ENCODE data around the gene ACOX1. TPM values are rescaled to one million over a fixed set of nuclear protein-coding genes. Genes with fewer than 3 reads are reported as not detected.

The ACOX1 gene
- total and polyA plus RNA-seq, 5 donors from 2014 or later = 15.0 to 25.6 (median 22.1) TPM

GRCh38 chr17:75914643-75915267, 64.2 kb downstream of the ACOX1 start:
- Mint-ChIP-seq H3K4me1 (peaks cover 0 to 6% (median 3%) of the 10 kb centered on the region in 4 donors), H3K27ac (no peak overlapping the region)
- H3K4me3 ChIP-seq (ENCODE audit: low read depth, low read length) = no peak overlapping the region

GRCh38 chr17:75913537-75914210, 65.3 kb downstream of the ACOX1 start:
- peaks cover 12% of the 10 kb centered on the region for H3K36me3 Mint-ChIP-seq
- Histone ChIP-seq H3K4me3 (ENCODE audit: low read depth, low read length) (no peak overlapping the region), H3K4me1 (ENCODE audit: control insufficient read depth, insufficient read depth, low read length, poor library complexity, severe bottlenecking) (no peaks in the 10 kb centered on the region), H3K9me3 (ENCODE audit: control insufficient read depth in 2 of 2, low read length in 2 of 2) (no peaks in the 10 kb centered on the region), H3K27me3 (ENCODE audit: control insufficient read depth, insufficient read depth, low read length) (no peaks in the 10 kb centered on the region), H3K36me3 (ENCODE audit: control insufficient read depth, insufficient read depth, low read length) (no peaks in the 10 kb centered on the region), H3K27ac (ENCODE audit: insufficient read depth, low read length, poor library complexity, severe bottlenecking) (no peak overlapping the region)
- H3K9me3 Mint-ChIP-seq = no peaks in the 10 kb centered on the region
- no peaks in the 10 kb centered on the region for H3K27me3 Mint-ChIP-seq
- ATAC-seq (ENCODE audit: low read depth in 2 of 2) (no peak), DNase-seq (no peak)
- no peak overlapping the region for H3K4me3 Mint-ChIP-seq
- H3K27ac Mint-ChIP-seq = no peak overlapping the region
- H3K4me1 Mint-ChIP-seq = peaks cover 0 to 6% (median 3%) of the 10 kb centered on the region in 4 donors

More at GRCh38 chr17:75914643-75915267, 64.2 kb downstream of the ACOX1 start:
- H3K36me3 Mint-ChIP-seq = peaks cover 12% of the 10 kb centered on the region
- H3K27ac ChIP-seq (ENCODE audit: insufficient read depth, low read length, poor library complexity, severe bottlenecking) = no peak overlapping the region
- no peaks in the 10 kb centered on the region for H3K9me3 ChIP-seq (ENCODE audit: control insufficient read depth in 2 of 2, low read length in 2 of 2)
- no peaks in the 10 kb centered on the region for H3K27me3 Mint-ChIP-seq
- H3K4me1 ChIP-seq (ENCODE audit: control insufficient read depth, insufficient read depth, low read length, poor library complexity, severe bottlenecking) = no peaks in the 10 kb centered on the region
- no peaks in the 10 kb centered on the region for H3K27me3 ChIP-seq (ENCODE audit: control insufficient read depth, insufficient read depth, low read length)
- no peaks in the 10 kb centered on the region for H3K36me3 ChIP-seq (ENCODE audit: control insufficient read depth, insufficient read depth, low read length)
- H3K4me3 Mint-ChIP-seq = no peak overlapping the region
- H3K9me3 Mint-ChIP-seq = no peaks in the 10 kb centered on the region
- ATAC-seq (ENCODE audit: low read depth in 2 of 2) = no peak
- DNase-seq = no peak

- Mint-ChIP-seq H3K27ac (no peak overlapping the region), H3K36me3 (peaks cover 12% of the 10 kb centered on the region), H3K9me3 (no peaks in the 10 kb centered on the region), H3K27me3 (no peaks in the 10 kb centered on the region), H3K4me3 (no peak overlapping the region), H3K4me1 (peaks cover 0 to 9% (median 0%) of the 10 kb centered on the region in 4 donors)
- no peak overlapping the region for H3K27ac ChIP-seq (ENCODE audit: insufficient read depth, low read length, poor library complexity, severe bottlenecking)
- H3K9me3 ChIP-seq (ENCODE audit: control insufficient read depth in 2 of 2, low read length in 2 of 2) = no peaks in the 10 kb centered on the region
- no peaks in the 10 kb centered on the region for H3K27me3 ChIP-seq (ENCODE audit: control insufficient read depth, insufficient read depth, low read length)
- no peak for ATAC-seq (ENCODE audit: low read depth in 2 of 2)
- peaks cover 4% of the 10 kb centered on the region for H3K4me1 ChIP-seq (ENCODE audit: control insufficient read depth, insufficient read depth, low read length, poor library complexity, severe bottlenecking)
- H3K36me3 ChIP-seq (ENCODE audit: control insufficient read depth, insufficient read depth, low read length) = no peaks in the 10 kb centered on the region
- no peak for DNase-seq
- no peak overlapping the region for H3K4me3 ChIP-seq (ENCODE audit: low read depth, low read length)
Observed at GRCh38 chr17:75910699-75911098, 68.3 kb downstream of the ACOX1 start.

GRCh38 chr17:75909812-75910274, 69.1 kb downstream of the ACOX1 start:
- H3K4me1 Mint-ChIP-seq = peaks cover 0 to 12% (median 0%) of the 10 kb centered on the region in 4 donors
- Histone ChIP-seq H3K4me3 (ENCODE audit: low read depth, low read length) (no peak overlapping the region), H3K4me1 (ENCODE audit: control insufficient read depth, insufficient read depth, low read length, poor library complexity, severe bottlenecking) (peaks cover 10% of the 10 kb centered on the region), H3K27me3 (ENCODE audit: control insufficient read depth, insufficient read depth, low read length) (no peaks in the 10 kb centered on the region), H3K9me3 (ENCODE audit: control insufficient read depth in 2 of 2, low read length in 2 of 2) (no peaks in the 10 kb centered on the region), H3K27ac (ENCODE audit: insufficient read depth, low read length, poor library complexity, severe bottlenecking) (no peak overlapping the region), H3K36me3 (ENCODE audit: control insufficient read depth, insufficient read depth, low read length) (no peaks in the 10 kb centered on the region)
- peaks cover 6% of the 10 kb centered on the region for H3K36me3 Mint-ChIP-seq
- H3K4me3 Mint-ChIP-seq = peak overlapping the region in 1 of 4 donors; percentile 43
- H3K9me3 Mint-ChIP-seq = no peaks in the 10 kb centered on the region
- H3K27ac Mint-ChIP-seq = peak overlapping the region in 1 of 3 donors; percentile 43
- ATAC-seq (ENCODE audit: low read depth in 2 of 2) = no peak
- no peaks in the 10 kb centered on the region for H3K27me3 Mint-ChIP-seq
- no peak for DNase-seq

- DNase-seq (no peak), ATAC-seq (ENCODE audit: low read depth in 2 of 2) (no peak)
- Mint-ChIP-seq H3K36me3 (peaks cover 5% of the 10 kb centered on the region), H3K9me3 (no peaks in the 10 kb centered on the region), H3K4me1 (peaks cover 0 to 14% (median 0%) of the 10 kb centered on the region in 4 donors), H3K4me3 (peak overlapping the region in 1 of 4 donors; percentile 43), H3K27me3 (no peaks in the 10 kb centered on the region), H3K27ac (no peak overlapping the region)
- H3K9me3 ChIP-seq (ENCODE audit: control insufficient read depth in 2 of 2, low read length in 2 of 2) = no peaks in the 10 kb centered on the region
- no peak overlapping the region for H3K27ac ChIP-seq (ENCODE audit: insufficient read depth, low read length, poor library complexity, severe bottlenecking)
- no peaks in the 10 kb centered on the region for H3K36me3 ChIP-seq (ENCODE audit: control insufficient read depth, insufficient read depth, low read length)
- peaks cover 13% of the 10 kb centered on the region for H3K4me1 ChIP-seq (ENCODE audit: control insufficient read depth, insufficient read depth, low read length, poor library complexity, severe bottlenecking)
- no peaks in the 10 kb centered on the region for H3K27me3 ChIP-seq (ENCODE audit: control insufficient read depth, insufficient read depth, low read length)
- H3K4me3 ChIP-seq (ENCODE audit: low read depth, low read length) = no peak overlapping the region
Observed at GRCh38 chr17:75909051-75909811, 69.7 kb downstream of the ACOX1 start.

GRCh38 chr17:75908201-75908600, 70.8 kb downstream of the ACOX1 start:
- Mint-ChIP-seq H3K4me3 (peak overlapping the region in 1 of 4 donors; percentile 64), H3K4me1 (peaks cover 0 to 23% (median 5%) of the 10 kb centered on the region in 4 donors), H3K9me3 (no peaks in the 10 kb centered on the region), H3K27me3 (no peaks in the 10 kb centered on the region), H3K36me3 (peaks cover 4% of the 10 kb centered on the region), H3K27ac (peak overlapping the region in 2 of 3 donors; percentile 43 to 71)
- DNase-seq (no peak), ATAC-seq (ENCODE audit: low read depth in 2 of 2) (no peak)
- H3K4me3 ChIP-seq (ENCODE audit: low read depth, low read length) = no peak overlapping the region
- peaks cover 18% of the 10 kb centered on the region for H3K4me1 ChIP-seq (ENCODE audit: control insufficient read depth, insufficient read depth, low read length, poor library complexity, severe bottlenecking)
- no peaks in the 10 kb centered on the region for H3K36me3 ChIP-seq (ENCODE audit: control insufficient read depth, insufficient read depth, low read length)
- H3K27me3 ChIP-seq (ENCODE audit: control insufficient read depth, insufficient read depth, low read length) = no peaks in the 10 kb centered on the region
- no peak overlapping the region for H3K27ac ChIP-seq (ENCODE audit: insufficient read depth, low read length, poor library complexity, severe bottlenecking)
- H3K9me3 ChIP-seq (ENCODE audit: control insufficient read depth in 2 of 2, low read length in 2 of 2) = no peaks in the 10 kb centered on the region

- no peak overlapping the region for H3K27ac ChIP-seq (ENCODE audit: insufficient read depth, low read length, poor library complexity, severe bottlenecking)
- no peaks in the 10 kb centered on the region for H3K36me3 Mint-ChIP-seq
- no peaks in the 10 kb centered on the region for H3K27me3 ChIP-seq (ENCODE audit: control insufficient read depth, insufficient read depth, low read length)
- peaks cover 0 to 25% (median 5%) of the 10 kb centered on the region in 4 donors for H3K4me1 Mint-ChIP-seq
- peaks cover 10% of the 10 kb centered on the region for H3K36me3 ChIP-seq (ENCODE audit: control insufficient read depth, insufficient read depth, low read length)
- no peaks in the 10 kb centered on the region for H3K9me3 Mint-ChIP-seq
- H3K27me3 Mint-ChIP-seq = no peaks in the 10 kb centered on the region
- H3K9me3 ChIP-seq (ENCODE audit: control insufficient read depth in 2 of 2, low read length in 2 of 2) = no peaks in the 10 kb centered on the region
- H3K4me3 ChIP-seq (ENCODE audit: low read depth, low read length) = no peak overlapping the region
- H3K4me3 Mint-ChIP-seq = peak overlapping the region in 3 of 4 donors; percentile 46 to 81 (median 56)
- no peak for ATAC-seq (ENCODE audit: low read depth in 2 of 2)
- peak overlapping the region in 2 of 3 donors; percentile 71 to 76 for H3K27ac Mint-ChIP-seq
- DNase-seq = peak in 1 of 3 donors; percentile 17
- H3K4me1 ChIP-seq (ENCODE audit: control insufficient read depth, insufficient read depth, low read length, poor library complexity, severe bottlenecking) = peaks cover 18% of the 10 kb centered on the region
Observed at GRCh38 chr17:75906143-75906884, 72.7 kb downstream of the ACOX1 start.
